ENCODE measurements around the gene KCNK4.

DNA sequence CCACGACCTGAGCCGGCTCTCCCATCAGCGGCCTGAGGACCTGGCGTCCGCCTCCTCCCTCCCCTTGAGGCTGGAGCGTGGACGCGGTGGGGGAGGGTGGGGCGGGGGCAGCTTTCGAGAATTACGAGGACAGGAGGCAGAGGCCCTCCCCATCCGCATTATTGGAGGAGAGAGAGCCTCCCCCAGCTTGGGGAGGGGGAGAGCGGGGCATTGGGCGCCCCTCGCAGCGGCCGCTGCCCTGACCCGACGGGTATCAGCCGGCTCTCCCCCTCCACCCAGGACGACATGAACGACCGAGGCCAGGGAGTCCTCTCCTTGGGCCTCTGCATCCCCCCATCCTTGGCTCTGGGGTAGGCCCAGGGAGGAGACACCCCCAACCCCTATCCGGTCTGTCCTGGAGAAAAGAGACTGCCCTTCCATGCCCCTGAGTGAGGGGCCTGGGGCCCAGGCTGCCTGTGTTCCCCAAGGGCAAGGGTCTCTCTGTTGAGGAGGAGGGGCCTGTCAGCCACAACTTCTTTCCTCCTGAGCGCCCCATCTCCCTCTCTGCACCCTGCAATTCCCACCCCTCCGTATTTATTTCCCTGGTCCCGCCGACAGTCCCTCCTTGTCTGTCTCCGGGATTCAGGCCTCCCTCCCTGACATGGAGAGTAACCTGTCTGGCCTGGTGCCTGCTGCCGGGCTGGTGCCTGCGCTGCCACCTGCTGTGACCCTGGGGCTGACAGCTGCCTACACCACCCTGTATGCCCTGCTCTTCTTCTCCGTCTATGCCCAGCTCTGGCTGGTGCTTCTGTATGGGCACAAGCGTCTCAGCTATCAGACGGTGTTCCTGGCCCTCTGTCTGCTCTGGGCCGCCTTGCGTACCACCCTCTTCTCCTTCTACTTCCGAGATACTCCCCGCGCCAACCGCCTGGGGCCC lies 5.0 kb upstream of the KCNK4 start:
- no peak for TF ChIP-seq POLR2AphosphoS5 (IDR thresholded peaks at IDR 0.05; ENCODE audit: borderline replicate concordance, low read depth, low read length)
- TF ChIP-seq EZH2 (IDR thresholded peaks at IDR 0.05) = no peak
- TF ChIP-seq FOXP2 (optimal IDR thresholded peaks at IDR 0.05; ENCODE audit: control extremely low read depth, extremely low read length, insufficient read depth) = no peak

Data from SK-N-MC (cell line).